HT-29 (cell line): ENCODE measurements around the gene C14orf180. TPM values are rescaled to one million over a fixed set of nuclear protein-coding genes. Genes with fewer than 3 reads are reported as not detected.

Experiments
- total RNA-seq: library from RNA; depleted of rRNA; stranded (reverse); fragments of >200 nt; shearing (Covaris generic); gene quantifications from 2 replicates; pipeline ENCODE4 v1.2.3, GENCODE V29; 2014; rRNA removed

C14orf180 gene
- total RNA-seq, 1 experiment from 2014 or later, result 0.38 TPM

Other genes starting within 250 kb of the C14orf180 start
- gene TMEM179, start 25.0 kb downstream of the C14orf180 start, total RNA-seq, result not detected in 2 replicates
- gene INF2, start 109.9 kb downstream of the C14orf180 start, total RNA-seq, result 293 and 322 TPM in 2 replicates
- gene ADSS1, start 144.5 kb downstream of the C14orf180 start, total RNA-seq, result 2.1 and 8.3 TPM in 2 replicates
- 243 and 250 TPM in 2 replicates for gene SIVA1, start 173.4 kb downstream of the C14orf180 start, total RNA-seq
- 161 and 168 TPM in 2 replicates for gene AKT1, start 216.0 kb downstream of the C14orf180 start, total RNA-seq
- 12.1 and 17.2 TPM in 2 replicates for gene ZBTB42, start 221.3 kb downstream of the C14orf180 start, total RNA-seq